Fibroblast of mammary gland (primary cell): Measurements from ENCODE around the gene ARHGAP29.

Source experiments
- DNase-seq: peaks from one replicate; pipeline ENCODE4 v3.0.0-alpha.2; 2010; ENCODE audit warnings: low read depth
- H3K4me3 ChIP-seq: 2 replicates; pipeline ENCODE4 v1.5.1; 2011; ENCODE audit warnings: low read depth, mild to moderate bottlenecking, low read length, moderate library complexity; ENCODE audit not compliant: control insufficient read depth
- TF ChIP-seq, protein P1 (sequence below): conservative IDR thresholded peaks from 2 replicates; pipeline ENCODE4 v1.5.1; 2011; ENCODE audit warnings: low read depth, low read length, inconsistent platforms; ENCODE audit not compliant: control insufficient read depth, insufficient read depth

The ARHGAP29 gene

DNA sequence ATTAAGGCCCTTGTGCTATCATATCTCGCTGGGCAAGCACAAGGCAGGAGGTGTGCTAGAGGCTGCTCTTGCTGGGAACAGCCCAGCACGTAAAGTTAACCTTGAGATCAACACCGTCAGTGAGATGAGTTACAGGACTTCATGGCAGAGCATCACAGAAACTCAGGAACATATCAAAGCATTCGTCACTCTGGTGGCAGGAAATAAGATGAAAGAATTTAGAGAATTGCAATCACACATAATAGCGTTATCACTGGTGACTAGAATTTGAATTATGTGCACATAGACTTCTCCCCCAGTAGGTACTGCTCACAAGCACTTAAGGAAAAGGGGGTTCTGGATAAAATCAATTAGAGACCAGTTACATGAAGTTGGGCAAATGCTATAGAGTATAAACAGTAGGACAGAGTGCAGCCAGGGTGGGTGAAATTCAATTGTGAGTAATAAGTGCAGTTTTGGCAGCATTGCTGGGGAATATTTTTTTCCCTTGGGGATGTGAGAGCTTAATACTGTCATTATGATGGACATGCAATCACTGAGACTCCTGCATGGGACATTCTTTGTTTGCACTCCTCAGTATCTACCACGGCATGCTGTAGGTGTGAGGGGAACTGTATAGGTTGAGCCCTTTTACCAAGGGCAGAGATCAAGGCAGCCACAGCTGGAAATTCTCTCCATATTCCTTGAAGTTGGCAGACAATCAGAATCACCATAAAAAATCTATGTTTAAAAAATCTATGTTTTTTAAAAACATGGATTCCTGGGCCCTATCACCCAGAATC, 44.2 kb upstream of the ARHGAP29 start:
- DNase-seq = peak; percentile 65
- TF ChIP-seq, protein P1, sequence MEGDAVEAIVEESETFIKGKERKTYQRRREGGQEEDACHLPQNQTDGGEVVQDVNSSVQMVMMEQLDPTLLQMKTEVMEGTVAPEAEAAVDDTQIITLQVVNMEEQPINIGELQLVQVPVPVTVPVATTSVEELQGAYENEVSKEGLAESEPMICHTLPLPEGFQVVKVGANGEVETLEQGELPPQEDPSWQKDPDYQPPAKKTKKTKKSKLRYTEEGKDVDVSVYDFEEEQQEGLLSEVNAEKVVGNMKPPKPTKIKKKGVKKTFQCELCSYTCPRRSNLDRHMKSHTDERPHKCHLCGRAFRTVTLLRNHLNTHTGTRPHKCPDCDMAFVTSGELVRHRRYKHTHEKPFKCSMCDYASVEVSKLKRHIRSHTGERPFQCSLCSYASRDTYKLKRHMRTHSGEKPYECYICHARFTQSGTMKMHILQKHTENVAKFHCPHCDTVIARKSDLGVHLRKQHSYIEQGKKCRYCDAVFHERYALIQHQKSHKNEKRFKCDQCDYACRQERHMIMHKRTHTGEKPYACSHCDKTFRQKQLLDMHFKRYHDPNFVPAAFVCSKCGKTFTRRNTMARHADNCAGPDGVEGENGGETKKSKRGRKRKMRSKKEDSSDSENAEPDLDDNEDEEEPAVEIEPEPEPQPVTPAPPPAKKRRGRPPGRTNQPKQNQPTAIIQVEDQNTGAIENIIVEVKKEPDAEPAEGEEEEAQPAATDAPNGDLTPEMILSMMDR = no peak
- no peak overlapping the region for H3K4me3 ChIP-seq

DNA sequence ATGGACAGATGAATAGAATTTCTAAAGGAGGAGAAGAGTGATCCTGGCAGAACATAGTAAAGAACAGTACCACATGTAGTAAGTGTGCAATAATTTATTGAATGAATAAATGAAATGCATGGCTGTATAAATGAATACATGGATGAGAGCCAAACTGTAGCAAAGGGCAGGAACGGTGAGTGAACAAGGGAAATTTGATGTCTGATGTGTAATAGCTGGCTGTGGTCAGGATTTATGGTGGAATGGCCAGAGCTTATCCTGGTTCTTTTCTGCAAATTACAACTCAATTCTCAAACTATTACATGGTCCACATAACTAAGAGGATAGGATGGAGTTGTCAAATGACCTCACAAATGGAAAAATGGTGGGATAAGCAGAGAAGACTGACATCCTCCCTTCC, 43.2 kb upstream of the ARHGAP29 start:
- DNase-seq = peak; percentile 56
- TF ChIP-seq, protein P1 = no peak
- H3K4me3 ChIP-seq = no peak overlapping the region

DNA sequence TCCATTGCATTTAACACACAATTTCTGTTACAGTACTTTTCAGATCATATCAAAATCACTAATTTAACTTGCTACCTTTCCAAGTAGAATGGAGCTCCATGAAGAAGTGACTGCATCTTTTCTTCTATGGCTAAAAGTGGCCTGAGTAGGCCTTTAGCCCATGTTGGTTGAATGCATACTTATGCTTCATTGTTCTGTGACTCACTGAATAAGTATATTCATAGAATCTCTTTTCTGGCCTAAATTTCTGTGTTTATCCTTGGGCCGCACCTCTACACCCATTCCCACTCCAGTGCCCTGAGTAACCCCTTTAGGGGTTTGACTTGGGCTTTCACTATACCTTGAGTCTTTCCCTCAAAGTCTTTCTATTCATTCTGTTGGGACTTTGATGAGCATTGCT, 42.1 kb upstream of the ARHGAP29 start:
- TF ChIP-seq, protein P1 = no peak
- no peak overlapping the region for H3K4me3 ChIP-seq
- DNase-seq = no peak

DNA sequence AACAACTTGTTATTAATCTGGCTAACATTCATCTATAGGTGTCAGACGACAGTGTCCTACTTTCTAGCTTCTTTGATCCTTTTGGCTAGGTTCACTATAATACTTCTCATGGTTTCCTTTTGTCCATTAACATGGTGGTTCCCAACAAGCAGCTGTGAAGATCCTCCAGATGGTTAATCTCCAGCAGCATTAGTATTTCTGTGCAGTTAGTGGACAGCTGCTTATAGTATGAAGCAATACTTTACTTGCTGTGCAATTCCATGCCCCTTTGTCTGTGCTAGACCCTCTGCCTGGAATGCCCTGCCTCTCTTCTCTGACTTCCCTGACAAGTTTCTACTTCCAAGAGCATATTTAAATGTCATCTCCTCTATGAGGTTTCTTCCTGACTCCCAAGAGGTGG, 41.7 kb upstream of the ARHGAP29 start:
- DNase-seq = peak; percentile 40
- TF ChIP-seq, protein P1 = no peak

DNA sequence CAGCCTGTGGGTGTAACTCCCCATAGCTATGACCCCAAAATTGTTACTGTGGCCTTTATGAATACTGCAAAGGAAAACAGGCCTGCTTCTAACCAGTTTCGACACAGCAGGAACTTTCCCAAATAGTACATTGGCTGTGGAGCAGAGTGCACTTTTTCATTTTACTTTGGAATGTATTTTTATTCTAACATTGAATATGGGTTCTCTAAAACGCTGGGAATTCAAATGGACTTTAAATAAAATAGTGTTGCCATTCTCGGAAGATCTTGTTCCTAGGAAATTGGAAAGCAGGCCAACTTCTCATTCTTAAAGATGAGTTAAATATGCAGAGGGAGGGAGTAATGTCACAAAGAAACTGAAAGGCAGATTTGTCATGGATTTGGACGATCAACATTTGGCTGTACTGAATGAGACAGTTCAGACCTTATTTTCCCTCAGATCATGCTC, 39.6 kb upstream of the ARHGAP29 start:
- no peak overlapping the region for H3K4me3 ChIP-seq
- DNase-seq = peak; percentile 63

More for the DNA sequence above, 41.7 kb upstream of the ARHGAP29 start:
- no peak overlapping the region for H3K4me3 ChIP-seq

DNA sequence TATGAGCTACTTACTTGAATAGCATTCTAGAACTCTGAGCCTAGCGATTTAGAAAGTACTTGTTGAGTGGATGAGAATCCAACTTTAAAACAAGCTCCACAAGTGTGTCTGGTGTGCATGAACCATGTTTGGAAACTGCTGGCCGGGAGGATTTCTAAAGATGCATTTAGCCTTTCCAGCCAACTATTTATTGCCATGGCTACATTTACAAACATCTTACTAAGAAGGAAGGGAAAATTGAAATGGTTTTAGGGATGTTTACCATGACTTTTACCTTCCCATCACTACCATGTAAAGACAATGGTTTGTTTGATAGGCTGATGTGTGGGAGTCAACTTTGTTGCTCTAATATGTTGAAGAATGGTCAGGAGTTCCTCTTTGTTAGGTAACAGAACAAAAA, 37.7 kb upstream of the ARHGAP29 start:
- TF ChIP-seq, protein P1 = no peak
- H3K4me3 ChIP-seq = no peak overlapping the region
- no peak for DNase-seq

More for the DNA sequence above, 39.6 kb upstream of the ARHGAP29 start:
- TF ChIP-seq, protein P1 = no peak
